ENCODE data around the gene UBE4B. TPM values are rescaled to one million over a fixed set of nuclear protein-coding genes. Genes with fewer than 3 reads are reported as not detected.

The UBE4B gene
- total RNA-seq, 2 donors from 2014 or later, result 62.7 to 73.3 TPM

GRCh38 chr1:10170239-10170574, 137.4 kb downstream of the UBE4B start:
- no peak overlapping the region for H3K27ac Mint-ChIP-seq
- H3K4me1 ChIP-seq (ENCODE audit: control insufficient read depth, insufficient read depth, low read length), result no peaks in the 10 kb centered on the region
- DNase-seq, result no peak
- H3K9me3 ChIP-seq (ENCODE audit: control insufficient read depth, low read length), result no peaks in the 10 kb centered on the region
- H3K9ac ChIP-seq (ENCODE audit: extremely low read depth, low read length, poor library complexity, severe bottlenecking), result no peak overlapping the region
- peaks cover 60% of the 10 kb centered on the region for H3K36me3 Mint-ChIP-seq (ENCODE audit: low read depth)
- peaks cover 66% of the 10 kb centered on the region for H3K36me3 ChIP-seq (ENCODE audit: control insufficient read depth, insufficient read depth, low read length)
- no peaks in the 10 kb centered on the region for H3K27me3 ChIP-seq (ENCODE audit: control insufficient read depth, insufficient read depth, low read length, poor library complexity, severe bottlenecking)
- no peak for TF ChIP-seq CTCF (conservative IDR thresholded peaks at IDR 0.05)
- no peaks in the 10 kb centered on the region for H3K27me3 Mint-ChIP-seq (ENCODE audit: insufficient read depth)
- no peak overlapping the region for H3K4me3 Mint-ChIP-seq
- WGBS, 2 experiments (ENCODE audit: insufficient coverage in 1 of 2, insufficient read length in 1 of 2), result 87 to 100% methylated on average over 1 to 2 of the region's 2 CpGs
- no peak overlapping the region for H3K4me3 ChIP-seq (ENCODE audit: low read length)
- H3K4me1 Mint-ChIP-seq, result no peaks in the 10 kb centered on the region
- H3K27ac ChIP-seq (ENCODE audit: low read depth, low read length), result no peak overlapping the region
- H3K9me3 Mint-ChIP-seq, result peaks cover 6% of the 10 kb centered on the region

- H3K27ac Mint-ChIP-seq, result no peak overlapping the region
- no peaks in the 10 kb centered on the region for H3K4me1 Mint-ChIP-seq
- H3K9me3 Mint-ChIP-seq, result peaks cover 13% of the 10 kb centered on the region
- peaks cover 58% of the 10 kb centered on the region for H3K36me3 Mint-ChIP-seq (ENCODE audit: low read depth)
- no peak overlapping the region for H3K27ac ChIP-seq (ENCODE audit: low read depth, low read length)
- no peak overlapping the region for H3K9ac ChIP-seq (ENCODE audit: extremely low read depth, low read length, poor library complexity, severe bottlenecking)
- no peak overlapping the region for H3K4me3 Mint-ChIP-seq
- 91 to 95% methylated on average over 16 of the region's 16 CpGs for WGBS, 2 experiments (ENCODE audit: insufficient coverage in 1 of 2, insufficient read length in 1 of 2)
- TF ChIP-seq CTCF (conservative IDR thresholded peaks at IDR 0.05), result no peak
- DNase-seq, result no peak
- peaks cover 61% of the 10 kb centered on the region for H3K36me3 ChIP-seq (ENCODE audit: control insufficient read depth, insufficient read depth, low read length)
- no peaks in the 10 kb centered on the region for H3K27me3 Mint-ChIP-seq (ENCODE audit: insufficient read depth)
- H3K27me3 ChIP-seq (ENCODE audit: control insufficient read depth, insufficient read depth, low read length, poor library complexity, severe bottlenecking), result no peaks in the 10 kb centered on the region
- H3K4me3 ChIP-seq (ENCODE audit: low read length), result no peak overlapping the region
- no peaks in the 10 kb centered on the region for H3K4me1 ChIP-seq (ENCODE audit: control insufficient read depth, insufficient read depth, low read length)
- H3K9me3 ChIP-seq (ENCODE audit: control insufficient read depth, low read length), result peaks cover 7% of the 10 kb centered on the region
Observed at GRCh38 chr1:10171105-10171767, 138.5 kb downstream of the UBE4B start.

DNA sequence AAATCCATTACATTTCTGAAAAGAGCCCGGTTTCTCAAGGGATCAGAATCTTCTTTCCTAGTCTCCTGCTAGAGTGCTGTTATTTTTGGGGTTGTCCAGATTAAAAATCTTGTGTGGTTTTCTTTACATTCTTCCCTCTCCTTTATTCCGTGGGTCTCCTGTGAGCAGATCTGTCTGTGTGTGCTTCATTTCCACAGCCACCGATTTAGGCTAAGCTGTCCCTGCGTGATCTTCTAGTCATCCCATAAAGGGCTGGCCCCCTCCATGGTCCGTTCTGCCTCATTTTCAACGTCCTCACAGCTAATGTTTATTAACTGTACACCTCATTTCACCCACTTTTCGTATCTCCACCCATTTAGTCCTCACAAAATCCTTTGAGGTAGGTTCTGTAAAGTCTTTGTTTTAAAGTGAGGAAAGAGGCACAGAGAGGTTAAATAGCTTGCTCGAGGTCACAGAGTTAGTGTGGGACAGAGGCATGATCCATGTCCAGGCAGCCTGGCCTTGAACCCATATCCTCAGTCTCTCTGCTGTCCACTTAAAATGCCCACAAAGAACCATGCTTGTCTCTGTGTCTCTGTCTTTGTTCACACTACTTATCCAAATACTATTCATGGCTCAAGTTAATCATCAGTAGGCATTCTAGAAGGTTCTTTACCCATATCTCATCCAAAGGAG, 139.4 kb downstream of the UBE4B start:
- H3K9ac ChIP-seq (ENCODE audit: extremely low read depth, low read length, poor library complexity, severe bottlenecking), result no peak overlapping the region
- H3K4me3 ChIP-seq (ENCODE audit: low read length), result no peak overlapping the region
- peaks cover 14% of the 10 kb centered on the region for H3K9me3 Mint-ChIP-seq
- TF ChIP-seq CTCF (conservative IDR thresholded peaks at IDR 0.05), result no peak
- no peak for DNase-seq
- peaks cover 61% of the 10 kb centered on the region for H3K36me3 Mint-ChIP-seq (ENCODE audit: low read depth)
- H3K27me3 ChIP-seq (ENCODE audit: control insufficient read depth, insufficient read depth, low read length, poor library complexity, severe bottlenecking), result no peaks in the 10 kb centered on the region
- no peak overlapping the region for H3K27ac ChIP-seq (ENCODE audit: low read depth, low read length)
- WGBS, 2 experiments (ENCODE audit: insufficient coverage in 1 of 2, insufficient read length in 1 of 2), result 95 to 100% methylated on average over 6 to 8 of the region's 8 CpGs
- no peaks in the 10 kb centered on the region for H3K4me1 ChIP-seq (ENCODE audit: control insufficient read depth, insufficient read depth, low read length)
- peaks cover 9% of the 10 kb centered on the region for H3K9me3 ChIP-seq (ENCODE audit: control insufficient read depth, low read length)
- H3K27ac Mint-ChIP-seq, result no peak overlapping the region
- H3K36me3 ChIP-seq (ENCODE audit: control insufficient read depth, insufficient read depth, low read length), result peaks cover 63% of the 10 kb centered on the region
- H3K4me1 Mint-ChIP-seq, result no peaks in the 10 kb centered on the region
- H3K4me3 Mint-ChIP-seq, result no peak overlapping the region
- H3K27me3 Mint-ChIP-seq (ENCODE audit: insufficient read depth), result no peaks in the 10 kb centered on the region
